ENCODE results near the gene MAL. TPM values are rescaled to one million over a fixed set of nuclear protein-coding genes. Genes with fewer than 3 reads are reported as not detected.

Gene MAL
- not detected in 2 replicates for total RNA-seq (2014; rRNA removed; shearing (Covaris generic))

DNA sequence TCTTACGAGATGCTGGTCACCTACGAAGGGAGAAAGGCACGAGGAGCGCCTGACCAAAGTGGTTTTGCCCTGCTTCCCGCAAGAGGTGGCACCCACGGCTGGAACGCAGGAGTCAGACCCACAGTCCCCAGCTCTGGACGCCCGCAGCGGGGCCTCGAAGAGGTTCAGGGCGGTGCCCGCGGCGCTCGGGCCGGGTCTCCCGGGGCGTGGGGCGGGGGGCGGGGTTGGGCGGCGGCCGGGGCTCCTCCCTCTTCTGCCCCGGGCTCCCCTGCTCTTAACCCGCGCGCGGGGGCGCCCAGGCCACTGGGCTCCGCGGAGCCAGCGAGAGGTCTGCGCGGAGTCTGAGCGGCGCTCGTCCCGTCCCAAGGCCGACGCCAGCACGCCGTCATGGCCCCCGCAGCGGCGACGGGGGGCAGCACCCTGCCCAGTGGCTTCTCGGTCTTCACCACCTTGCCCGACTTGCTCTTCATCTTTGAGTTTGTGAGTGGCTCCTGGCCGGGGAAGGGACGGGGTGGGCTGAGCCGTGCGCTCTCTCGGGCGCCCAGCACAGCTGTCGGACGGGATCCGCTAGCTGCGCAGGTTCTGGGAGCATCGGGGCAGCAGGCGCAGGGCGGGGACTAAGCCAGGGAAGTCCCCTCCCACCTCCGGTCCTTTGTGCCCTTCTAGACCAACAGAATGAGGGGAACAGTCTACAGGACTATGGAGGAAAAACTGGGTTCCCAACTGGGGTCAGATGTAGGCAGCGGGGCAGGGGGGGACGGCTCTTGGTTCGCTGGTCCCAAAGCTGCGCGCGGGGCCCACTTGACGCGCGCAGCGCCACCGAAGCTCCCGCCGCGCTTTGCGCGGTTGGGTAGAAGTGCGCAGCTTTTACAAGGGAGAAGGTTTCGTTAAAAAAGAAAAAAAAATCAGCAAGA lies at the start of gene MAL:
TSS of gene MAL (plus strand) at position 303 of the 914 bp plus-strand sequence. CDS start at position 388, 85 bp downstream.
- DNase-seq (ENCODE audit: low spot score), result no peak

DNA sequence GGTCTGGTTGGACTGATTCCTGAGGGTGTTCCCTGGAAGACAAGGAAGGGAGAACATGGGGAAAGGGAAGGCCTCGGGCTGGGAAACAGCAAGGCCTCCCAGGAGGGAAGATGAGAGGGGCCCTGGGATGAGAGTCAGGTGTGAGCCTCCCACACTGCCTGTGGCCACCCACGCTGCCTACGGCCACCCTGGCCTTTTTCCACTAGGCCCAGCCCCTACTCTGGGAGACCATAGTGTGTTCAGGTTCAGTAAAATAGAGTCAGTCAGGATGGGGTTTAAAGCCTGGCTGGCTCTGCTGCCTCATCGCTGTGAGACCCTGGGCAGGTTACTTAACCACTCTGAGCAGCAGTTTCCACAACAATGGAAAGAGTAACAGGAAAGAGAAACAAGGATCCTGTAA lies 47.7 kb upstream of the MAL start:
- DNase-seq (ENCODE audit: low spot score), result no peak

DNA sequence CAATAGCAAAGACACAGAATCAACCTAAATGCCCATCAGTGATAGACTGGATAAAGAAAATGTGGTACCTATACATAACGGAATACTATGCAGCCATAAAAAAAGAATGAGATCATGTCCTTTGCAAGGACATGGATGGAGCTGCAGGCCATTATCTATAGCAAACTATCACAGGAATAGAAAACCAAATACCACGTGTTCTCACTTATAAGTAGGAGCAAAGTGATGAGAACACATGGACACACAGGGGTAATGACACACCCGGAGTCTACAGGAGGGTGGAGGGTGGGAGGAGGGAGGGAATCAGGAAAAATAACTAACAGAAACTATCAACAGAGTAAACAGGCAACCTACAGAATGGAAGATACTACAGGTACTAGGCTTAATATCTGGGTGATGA lies 46.6 kb upstream of the MAL start:
- DNase-seq (ENCODE audit: low spot score), result no peak

DNA sequence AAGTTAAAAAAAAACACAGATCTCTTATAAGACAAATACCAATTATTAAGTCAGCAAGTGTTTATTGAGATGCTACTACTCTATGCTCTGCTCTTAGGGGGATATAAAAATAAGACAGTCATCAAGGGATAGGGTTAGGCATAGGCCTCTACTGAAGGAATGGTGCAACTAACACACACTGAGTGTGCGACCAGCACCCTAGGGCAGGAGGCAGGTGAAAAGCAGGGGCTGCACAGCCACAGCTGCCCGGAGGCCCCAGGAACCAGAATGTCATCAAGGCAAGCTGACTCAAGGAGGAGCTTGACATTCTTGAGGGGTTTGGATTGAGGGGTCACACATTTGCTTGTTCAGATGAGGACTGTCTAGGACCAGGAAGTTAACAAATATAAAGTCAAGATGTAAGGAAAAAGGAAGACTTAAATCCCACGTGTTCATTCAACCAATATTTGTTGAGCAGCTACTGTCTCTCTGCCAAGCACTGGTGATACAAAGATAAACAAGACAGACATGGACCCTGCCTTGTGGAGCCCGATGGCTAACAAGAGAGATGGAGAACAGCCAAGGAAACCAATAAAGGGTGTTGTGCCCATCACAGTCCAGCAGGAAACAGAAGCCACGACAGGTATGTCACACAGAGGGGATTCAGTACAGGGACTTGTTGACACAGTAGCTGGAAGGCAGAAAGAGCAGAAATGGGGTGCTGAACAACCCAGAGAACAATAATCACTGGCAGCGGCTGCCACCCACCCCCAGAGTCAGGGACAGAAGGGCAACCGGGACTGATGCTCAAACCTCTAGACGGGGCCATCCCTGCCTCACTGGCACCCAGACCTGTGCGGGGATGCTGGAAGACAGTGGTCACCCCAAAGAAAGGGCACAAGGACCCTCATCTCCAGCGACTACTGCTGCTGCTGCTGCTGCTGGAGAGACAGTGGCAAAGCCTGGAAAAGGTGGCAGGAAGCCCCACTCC lies 45.8 kb upstream of the MAL start:
- no peak for DNase-seq (ENCODE audit: low spot score)

DNA sequence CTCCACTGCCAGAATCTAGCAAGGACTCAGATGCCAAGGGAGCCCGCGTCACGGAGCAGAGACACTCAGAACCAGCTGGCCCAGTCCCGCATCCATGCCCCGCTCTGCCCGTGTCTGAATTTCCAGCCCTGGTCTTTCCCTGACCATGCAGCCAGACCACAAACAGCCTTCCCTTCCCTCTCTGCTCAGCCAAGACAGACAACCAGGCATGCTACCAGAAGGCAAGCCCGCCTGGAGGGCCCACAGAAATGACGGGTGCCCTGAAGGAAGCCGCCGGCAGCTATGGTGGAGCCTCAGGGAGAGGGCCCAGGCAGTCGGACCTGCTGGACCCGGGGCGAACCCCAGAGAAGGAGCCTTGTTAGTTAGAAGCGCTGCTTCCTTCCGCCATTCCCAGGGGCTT lies 45.1 kb upstream of the MAL start:
- DNase-seq (ENCODE audit: low spot score), result no peak

DNA sequence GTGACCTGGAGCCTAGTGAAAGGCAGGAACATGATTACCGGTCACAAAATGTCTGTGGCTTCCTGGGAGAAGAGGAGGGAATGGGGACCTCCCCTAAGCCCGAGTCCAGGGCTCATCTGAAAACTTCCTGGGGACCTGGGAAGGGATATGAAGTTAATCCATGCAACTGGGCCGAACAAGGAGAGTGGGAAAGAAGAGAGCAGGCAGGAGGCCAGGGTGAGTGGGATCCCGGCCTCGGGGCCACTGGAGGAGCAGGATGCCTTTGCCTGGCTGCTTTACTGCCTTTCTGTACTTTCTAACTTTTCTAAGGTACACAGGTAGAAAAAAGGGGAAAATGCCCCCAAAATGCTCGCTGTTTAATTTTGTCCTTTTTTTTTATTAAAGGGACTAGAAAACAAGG lies 43.4 kb upstream of the MAL start:
- no peak for DNase-seq (ENCODE audit: low spot score)

DNA sequence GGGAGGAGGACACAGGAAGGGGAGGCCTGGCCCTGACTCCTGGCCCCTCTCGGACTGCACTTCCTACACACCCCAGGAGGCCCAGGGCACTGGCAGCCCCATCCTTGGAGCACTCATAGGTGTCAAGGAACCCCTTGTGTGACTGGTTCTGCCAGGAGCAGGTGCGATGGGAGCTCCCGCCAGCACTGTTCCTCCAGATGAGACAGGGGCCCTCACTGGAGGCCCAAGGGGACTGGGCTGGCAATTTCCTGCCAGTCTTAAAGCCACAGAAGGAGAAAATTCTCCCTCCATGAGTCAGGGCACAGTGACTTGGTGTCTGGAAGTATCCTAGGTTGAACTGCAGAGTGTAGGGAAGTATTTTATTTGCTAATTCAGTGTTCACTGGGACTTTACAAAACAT lies 42.8 kb upstream of the MAL start:
- DNase-seq (ENCODE audit: low spot score), result no peak

DNA sequence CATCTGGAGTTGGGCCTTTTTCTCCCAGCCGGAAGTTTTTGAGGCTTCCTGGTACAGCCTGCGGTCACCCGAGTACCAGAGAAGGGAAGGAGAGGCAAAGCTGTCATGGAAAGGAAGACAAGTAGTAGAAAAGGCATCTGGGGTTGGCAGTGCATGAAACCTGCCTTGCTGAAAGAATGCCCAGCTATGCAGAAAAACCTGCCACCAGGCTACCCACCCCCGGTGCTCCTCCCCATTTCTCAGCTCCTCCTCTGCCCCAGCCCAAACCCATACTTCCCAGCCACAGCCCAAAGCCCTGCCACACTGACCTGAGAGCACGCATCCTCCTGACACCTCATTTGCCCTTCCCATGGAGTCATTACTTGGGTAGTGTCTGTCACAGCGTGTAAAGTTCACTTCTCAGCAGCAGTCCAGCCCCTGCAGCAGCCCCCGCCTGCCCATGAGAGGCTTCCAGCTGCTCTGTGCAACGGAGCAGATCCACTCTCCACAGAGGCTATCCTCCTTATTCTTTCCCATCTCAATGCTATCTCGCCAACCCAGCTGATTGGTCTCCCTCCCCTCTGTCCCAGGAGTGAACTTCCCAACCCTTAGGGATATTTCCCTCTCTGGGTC lies 40.4 kb upstream of the MAL start:
- DNase-seq (ENCODE audit: low spot score), result no peak

DNA sequence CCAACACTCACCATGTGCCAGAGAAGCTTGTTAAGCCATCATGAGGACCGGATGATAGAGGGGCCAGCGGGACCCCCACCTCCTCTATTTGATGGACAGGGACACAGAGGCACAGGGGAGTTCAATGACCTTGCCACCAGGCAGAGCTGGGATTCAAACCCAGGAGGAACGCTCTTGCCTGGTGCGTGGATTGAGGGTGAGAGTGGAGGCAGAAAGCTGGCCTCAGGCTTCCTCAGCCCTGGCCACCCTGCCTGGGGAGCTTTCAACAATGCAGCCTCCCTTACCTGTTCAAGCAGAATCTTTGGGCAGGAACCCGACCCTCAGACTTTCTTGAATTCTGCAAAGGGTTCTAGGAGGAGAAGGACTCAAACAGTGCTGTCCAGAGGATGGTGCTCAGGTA lies 39.9 kb upstream of the MAL start:
- no peak for DNase-seq (ENCODE audit: low spot score)

DNA sequence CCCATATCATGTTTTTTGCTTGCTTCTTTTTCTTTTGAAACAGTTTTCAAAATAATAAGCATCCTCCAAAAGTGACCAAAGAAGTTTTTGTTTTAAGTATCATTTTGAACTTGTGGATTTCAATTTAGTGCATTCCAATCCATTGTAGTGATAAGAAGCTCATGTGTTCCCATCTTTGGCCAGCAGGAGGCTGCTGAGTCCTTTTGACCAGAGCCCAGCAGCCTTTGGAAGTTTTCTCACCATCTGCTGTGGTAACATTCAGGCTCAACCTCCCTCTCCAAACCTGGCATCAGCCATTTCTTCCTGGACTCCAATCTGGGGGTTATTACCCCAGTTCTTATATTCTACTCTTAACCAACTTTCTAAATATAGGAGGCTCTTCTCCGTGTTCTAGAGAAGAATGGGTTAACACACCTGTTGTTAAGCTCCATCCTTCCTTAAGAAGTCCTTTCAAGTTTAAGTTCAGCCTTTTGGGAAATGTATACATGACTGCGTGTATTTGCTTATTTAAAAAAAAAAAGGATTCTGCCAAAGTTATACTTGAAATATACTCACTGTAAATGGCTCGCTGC lies 39.0 kb upstream of the MAL start:
- DNase-seq (ENCODE audit: low spot score), result peak; percentile 80

DNA sequence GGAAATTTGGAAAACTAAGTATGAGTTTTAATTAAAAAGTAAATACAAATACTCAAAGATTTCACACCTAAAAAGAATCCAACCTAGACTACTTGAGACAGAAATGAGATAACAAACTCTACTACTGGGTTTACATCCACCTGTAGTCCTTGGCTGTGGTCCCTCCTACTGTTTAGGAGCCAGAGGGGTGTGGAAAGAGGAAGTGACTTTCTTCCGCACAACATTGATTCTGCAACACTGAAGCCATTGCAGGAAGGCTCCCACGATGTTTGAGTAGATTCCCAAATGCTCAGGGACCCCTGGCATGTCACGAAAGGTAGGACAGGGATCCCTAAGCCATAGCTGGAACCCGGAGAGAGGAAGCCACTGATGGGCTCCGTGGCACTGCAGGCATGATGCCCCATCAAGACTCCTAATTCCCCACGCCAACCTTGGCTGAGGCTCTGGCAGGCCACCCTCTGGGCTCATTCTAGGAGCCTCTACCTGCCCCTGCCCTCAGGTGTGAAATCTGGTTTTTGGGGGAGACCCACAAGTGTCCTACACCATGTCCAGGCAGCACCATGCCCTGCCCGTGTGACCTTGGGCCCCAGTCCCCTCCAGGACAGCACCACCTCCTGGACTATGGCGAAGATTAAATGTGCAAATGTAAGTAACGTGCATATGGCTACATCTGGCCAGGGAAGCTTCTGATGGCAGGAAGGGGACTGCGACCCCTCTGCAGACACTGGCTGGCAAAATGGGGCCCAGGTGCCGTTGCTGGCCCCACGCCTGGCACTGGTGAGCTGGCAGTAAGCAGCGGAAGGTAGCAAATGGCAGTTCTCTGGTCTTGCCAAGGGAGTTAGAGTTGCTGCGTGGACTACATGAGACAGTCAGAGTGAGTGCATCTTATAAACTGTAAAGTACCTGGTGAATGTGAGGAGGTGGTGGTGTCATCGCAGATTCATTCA lies 38.2 kb upstream of the MAL start:
- DNase-seq (ENCODE audit: low spot score), result no peak

DNA sequence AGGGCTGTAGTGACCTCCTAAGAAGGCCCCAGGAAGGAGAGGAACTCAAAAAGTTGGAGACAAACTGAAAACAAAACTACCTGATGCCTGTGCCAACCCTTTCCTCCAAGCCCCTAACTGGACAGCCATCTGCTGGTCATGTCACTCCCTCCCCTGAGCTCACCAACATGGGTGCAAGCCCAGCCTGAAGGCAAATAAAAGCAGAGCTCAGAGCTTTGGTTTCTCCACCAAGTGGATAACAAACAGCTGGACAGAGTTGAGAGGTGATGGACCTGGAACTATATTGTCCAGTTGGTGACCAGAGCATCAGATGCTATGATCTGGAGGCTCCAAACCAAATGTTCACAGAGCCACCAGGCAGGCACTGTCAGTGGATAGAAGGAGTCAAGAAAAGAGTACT lies 34.6 kb upstream of the MAL start:
- DNase-seq (ENCODE audit: low spot score), result no peak

DNA sequence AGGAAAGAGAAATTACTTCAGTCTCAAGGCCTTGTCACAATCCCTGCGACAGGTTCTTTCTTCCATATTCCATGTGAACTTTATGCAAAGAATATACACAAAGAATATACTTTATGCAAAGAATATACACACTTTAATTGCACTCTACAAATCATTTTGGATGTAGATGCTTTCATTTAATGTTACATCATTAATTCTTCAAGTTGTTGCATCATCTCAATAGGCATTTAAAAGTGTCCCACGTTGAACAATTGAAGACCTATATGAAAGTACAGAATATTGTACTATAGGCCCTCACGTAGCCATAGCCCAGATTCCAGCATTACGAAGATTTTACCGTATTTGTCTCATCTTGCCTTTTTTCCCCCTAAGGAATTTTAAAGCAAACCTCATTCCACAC lies 33.1 kb upstream of the MAL start:
- DNase-seq (ENCODE audit: low spot score), result no peak

DNA sequence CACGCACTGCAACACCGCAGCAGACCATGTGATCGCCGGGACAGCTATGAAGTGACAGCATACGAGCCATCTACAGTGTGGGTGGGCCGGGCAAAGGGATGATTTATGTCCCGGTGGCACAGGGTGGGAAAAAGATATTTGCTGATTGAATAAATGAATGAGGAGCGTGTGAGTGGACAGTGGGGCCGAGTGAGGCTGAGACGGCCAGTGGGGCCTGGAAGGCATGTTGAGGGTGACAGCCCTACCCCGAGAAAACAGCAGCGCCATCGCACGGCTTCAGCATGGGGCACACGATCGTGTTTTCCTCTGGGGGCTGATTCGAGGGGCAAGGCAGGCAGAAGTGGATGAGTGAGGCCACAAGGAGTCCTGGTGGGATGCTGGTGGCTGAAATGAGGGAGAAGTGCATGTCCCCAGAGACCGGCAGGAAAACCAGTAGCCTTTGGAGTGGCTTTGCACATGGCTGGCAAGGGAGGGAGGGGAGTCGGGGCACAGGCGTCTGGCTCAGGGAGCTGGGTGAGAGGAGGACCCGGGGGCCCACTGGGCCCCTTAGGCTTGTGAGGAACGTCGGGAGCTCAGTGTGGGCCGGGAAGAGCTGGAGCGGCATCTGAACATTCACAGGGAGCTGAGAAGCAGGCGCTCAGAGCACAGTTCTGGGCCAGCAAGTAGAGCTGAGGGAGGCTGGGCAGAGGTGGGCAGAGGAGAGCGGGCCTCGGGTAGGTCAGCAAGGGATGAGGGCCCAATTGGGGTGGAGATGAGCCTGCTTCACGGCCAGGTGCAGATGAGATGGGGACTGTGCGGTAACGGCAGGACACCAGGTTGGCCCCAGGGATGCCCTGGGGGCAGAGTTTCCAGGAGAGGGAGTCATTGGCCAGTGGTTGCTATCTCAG lies 32.1 kb upstream of the MAL start:
- DNase-seq (ENCODE audit: low spot score), result no peak

DNA sequence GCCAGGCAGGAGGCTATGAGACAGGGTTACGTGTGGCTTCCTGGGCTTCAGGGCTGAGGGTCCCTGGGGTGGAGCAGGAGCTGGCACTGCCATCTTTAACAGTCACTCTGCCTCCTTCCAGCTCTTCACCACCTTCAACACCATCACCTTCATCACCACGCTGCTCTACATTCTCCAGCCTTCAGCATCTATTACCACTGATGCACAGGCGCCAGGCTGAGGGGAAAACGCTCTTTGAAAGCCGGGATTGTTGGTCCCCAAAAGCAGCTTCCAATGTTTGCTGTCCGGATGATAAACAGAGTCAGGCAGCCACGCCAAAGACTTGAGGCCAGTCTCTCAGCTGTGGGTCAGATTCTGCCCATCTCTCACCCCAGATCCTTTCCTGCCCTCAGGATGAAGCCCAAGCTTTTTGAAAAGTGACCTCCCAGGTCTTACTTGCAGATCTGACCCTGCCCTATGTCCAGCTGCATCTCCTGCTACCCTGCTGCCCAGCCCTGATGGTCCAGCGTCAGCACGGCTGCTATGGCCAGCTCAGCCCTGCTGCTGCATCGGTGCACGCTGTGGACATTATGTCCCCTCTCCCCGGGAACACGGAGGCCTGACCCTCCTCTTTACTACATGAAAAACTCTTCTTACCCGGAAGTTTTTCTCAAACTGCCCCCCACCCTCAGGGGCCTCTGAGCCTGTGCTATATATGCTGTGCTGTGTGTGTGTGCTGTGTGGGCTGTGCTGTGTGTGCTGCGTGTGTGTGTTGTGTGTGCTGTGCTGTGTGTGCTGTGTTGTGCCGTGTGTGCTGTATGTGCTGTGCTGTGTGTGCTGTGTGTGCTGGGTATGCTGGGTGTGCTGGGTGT lies 31.2 kb upstream of the MAL start:
- no peak for DNase-seq (ENCODE audit: low spot score)

DNA sequence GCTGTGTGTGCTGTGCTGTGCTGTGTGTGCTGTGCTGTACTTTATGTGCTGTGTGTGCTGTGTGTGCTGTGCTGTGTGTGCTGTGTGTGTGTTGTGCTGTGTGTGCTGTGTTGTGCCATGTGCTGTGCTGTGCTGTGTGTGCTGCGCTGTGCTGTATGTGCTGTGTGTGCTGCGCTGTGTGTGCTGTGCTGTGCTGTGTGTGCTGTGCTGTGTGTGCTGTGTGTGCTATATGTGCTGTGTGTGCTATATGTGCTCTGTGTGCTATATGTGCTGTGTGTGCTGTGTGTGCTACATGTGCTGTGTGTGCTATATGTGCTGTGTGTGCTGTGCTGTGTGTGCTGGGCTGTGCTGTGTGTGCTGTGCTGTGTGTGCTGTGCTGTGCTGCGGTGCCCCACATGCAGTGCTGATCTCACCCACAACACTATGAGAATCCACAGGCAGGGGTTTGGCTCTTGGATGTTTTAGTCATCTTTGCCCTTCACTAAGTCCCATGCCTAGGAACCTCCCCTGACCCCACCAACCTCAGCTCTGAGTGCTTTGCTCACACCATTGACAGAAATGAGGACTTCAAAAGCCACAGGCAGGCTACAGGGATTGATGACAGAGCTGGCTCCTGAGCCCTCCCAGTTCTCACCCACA lies 30.5 kb upstream of the MAL start:
- DNase-seq (ENCODE audit: low spot score), result no peak

DNA sequence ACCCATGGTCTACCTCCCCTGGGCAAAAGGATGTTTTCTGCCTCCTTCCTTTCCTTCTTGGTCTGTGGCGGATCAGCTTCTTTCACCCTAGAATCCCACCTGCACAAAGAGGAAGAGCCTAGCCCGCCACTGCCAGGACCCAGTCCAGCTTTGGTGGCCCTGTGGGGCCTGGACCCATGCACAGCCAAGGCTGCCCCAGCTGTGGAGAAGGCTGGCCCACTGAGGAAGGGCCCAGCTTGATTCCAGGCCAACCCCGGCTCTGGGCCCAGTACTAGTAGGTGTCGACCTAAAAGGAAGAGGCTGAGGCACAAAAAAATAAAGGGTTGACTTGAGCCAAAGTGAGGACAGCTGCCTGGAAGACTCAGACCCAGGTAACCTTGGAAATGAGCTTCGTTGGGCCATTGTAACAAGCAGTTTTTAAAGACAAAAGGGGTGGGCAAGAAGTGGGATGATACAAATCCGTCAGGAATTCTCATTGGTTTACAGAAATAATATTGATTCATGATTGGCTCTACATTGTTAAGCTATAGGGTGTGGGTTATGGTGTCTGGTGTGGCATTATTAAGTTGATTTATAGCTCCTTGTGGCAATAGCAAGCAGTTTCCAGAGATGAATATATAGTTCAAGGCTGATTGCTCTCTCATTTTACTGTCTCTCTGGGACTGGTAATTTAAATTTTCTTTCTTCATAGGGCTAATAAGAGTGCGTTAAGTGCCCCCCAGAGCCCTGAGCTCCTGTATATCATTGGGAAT lies 29.8 kb upstream of the MAL start:
- DNase-seq (ENCODE audit: low spot score), result no peak

All from HT-29 (cell line).